ENCODE data around the gene PIK3C2G. TPM values are rescaled to one million over a fixed set of nuclear protein-coding genes. Genes with fewer than 3 reads are reported as not detected.

The PIK3C2G gene
- total and polyA plus RNA-seq, 4 donors: 4.9 to 40.1 (median 19.4) TPM

DNA sequence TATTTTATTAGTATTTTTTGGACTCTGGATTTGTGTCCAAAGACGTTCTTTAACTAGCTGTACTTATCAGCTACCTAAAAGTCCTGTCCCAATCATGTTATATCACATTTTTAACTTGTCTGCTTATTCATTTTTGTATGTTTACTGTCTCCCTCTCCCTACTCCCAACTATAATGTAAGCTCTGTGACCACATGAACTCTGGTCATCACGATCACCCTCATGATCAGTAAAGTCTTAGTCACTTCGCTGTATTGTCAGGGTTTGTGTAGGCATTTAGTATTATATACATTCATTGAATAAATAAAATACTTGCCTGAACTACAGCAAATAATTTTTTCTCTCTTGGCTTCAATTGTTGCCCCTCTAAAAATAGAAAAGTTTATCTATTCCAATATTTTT, 211.0 kb downstream of the PIK3C2G start:
- Histone ChIP-seq H3K27ac (ENCODE audit: low read depth in 1 of 2, low read length in 2 of 2) (no peak overlapping the region), H3K4me3 (ENCODE audit: low read depth in 1 of 3, low read length in 3 of 3) (no peak overlapping the region), H3K4me1 (ENCODE audit: control insufficient read depth in 4 of 4, insufficient read depth in 4 of 4, low read length in 3 of 4) (no peaks in the 10 kb centered on the region), H3K36me3 (ENCODE audit: control insufficient read depth in 4 of 4, insufficient read depth in 3 of 4, low read depth in 1 of 4, low read length in 3 of 4) (no peaks in the 10 kb centered on the region), H3K9me3 (ENCODE audit: control insufficient read depth in 4 of 4, low read length in 3 of 4) (no peaks in the 10 kb centered on the region), H3K9ac (ENCODE audit: low read depth in 1 of 2, low read length in 2 of 2) (no peak overlapping the region), H3K27me3 (ENCODE audit: control insufficient read depth in 4 of 4, insufficient read depth in 4 of 4, low read length in 3 of 4) (no peaks in the 10 kb centered on the region)
- WGBS: 88% methylated on average over 3 of the region's 3 CpGs
- TF ChIP-seq SP1 (IDR thresholded peaks at IDR 0.05) (no peak), FOXA1 (IDR thresholded peaks at IDR 0.05) (no peak), YY1 (IDR thresholded peaks at IDR 0.05) (no peak), HNF4G (IDR thresholded peaks at IDR 0.05) (no peak), FOXA2 (IDR thresholded peaks at IDR 0.05) (no peak), TAF1 (conservative IDR thresholded peaks at IDR 0.05) (no peak), NR2F2 (IDR thresholded peaks at IDR 0.05) (no peak), RAD21 (IDR thresholded peaks at IDR 0.05) (no peak), HNF4A (conservative IDR thresholded peaks at IDR 0.05) (no peak)
- TF ChIP-seq, protein P1, sequence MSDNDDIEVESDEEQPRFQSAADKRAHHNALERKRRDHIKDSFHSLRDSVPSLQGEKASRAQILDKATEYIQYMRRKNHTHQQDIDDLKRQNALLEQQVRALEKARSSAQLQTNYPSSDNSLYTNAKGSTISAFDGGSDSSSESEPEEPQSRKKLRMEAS (IDR thresholded peaks at IDR 0.05): no peak
- TF ChIP-seq, protein P2, sequence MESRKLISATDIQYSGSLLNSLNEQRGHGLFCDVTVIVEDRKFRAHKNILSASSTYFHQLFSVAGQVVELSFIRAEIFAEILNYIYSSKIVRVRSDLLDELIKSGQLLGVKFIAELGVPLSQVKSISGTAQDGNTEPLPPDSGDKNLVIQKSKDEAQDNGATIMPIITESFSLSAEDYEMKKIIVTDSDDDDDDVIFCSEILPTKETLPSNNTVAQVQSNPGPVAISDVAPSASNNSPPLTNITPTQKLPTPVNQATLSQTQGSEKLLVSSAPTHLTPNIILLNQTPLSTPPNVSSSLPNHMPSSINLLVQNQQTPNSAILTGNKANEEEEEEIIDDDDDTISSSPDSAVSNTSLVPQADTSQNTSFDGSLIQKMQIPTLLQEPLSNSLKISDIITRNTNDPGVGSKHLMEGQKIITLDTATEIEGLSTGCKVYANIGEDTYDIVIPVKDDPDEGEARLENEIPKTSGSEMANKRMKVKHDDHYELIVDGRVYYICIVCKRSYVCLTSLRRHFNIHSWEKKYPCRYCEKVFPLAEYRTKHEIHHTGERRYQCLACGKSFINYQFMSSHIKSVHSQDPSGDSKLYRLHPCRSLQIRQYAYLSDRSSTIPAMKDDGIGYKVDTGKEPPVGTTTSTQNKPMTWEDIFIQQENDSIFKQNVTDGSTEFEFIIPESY (IDR thresholded peaks at IDR 0.05): no peak
- TF ChIP-seq, protein P3, sequence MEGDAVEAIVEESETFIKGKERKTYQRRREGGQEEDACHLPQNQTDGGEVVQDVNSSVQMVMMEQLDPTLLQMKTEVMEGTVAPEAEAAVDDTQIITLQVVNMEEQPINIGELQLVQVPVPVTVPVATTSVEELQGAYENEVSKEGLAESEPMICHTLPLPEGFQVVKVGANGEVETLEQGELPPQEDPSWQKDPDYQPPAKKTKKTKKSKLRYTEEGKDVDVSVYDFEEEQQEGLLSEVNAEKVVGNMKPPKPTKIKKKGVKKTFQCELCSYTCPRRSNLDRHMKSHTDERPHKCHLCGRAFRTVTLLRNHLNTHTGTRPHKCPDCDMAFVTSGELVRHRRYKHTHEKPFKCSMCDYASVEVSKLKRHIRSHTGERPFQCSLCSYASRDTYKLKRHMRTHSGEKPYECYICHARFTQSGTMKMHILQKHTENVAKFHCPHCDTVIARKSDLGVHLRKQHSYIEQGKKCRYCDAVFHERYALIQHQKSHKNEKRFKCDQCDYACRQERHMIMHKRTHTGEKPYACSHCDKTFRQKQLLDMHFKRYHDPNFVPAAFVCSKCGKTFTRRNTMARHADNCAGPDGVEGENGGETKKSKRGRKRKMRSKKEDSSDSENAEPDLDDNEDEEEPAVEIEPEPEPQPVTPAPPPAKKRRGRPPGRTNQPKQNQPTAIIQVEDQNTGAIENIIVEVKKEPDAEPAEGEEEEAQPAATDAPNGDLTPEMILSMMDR (IDR thresholded peaks at IDR 0.05; ENCODE audit: low read depth, low read length, missing input control): no peak
- TF ChIP-seq, protein P4, sequence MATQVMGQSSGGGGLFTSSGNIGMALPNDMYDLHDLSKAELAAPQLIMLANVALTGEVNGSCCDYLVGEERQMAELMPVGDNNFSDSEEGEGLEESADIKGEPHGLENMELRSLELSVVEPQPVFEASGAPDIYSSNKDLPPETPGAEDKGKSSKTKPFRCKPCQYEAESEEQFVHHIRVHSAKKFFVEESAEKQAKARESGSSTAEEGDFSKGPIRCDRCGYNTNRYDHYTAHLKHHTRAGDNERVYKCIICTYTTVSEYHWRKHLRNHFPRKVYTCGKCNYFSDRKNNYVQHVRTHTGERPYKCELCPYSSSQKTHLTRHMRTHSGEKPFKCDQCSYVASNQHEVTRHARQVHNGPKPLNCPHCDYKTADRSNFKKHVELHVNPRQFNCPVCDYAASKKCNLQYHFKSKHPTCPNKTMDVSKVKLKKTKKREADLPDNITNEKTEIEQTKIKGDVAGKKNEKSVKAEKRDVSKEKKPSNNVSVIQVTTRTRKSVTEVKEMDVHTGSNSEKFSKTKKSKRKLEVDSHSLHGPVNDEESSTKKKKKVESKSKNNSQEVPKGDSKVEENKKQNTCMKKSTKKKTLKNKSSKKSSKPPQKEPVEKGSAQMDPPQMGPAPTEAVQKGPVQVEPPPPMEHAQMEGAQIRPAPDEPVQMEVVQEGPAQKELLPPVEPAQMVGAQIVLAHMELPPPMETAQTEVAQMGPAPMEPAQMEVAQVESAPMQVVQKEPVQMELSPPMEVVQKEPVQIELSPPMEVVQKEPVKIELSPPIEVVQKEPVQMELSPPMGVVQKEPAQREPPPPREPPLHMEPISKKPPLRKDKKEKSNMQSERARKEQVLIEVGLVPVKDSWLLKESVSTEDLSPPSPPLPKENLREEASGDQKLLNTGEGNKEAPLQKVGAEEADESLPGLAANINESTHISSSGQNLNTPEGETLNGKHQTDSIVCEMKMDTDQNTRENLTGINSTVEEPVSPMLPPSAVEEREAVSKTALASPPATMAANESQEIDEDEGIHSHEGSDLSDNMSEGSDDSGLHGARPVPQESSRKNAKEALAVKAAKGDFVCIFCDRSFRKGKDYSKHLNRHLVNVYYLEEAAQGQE (IDR thresholded peaks at IDR 0.05): no peak
- DNase-seq (ENCODE audit: low spot score): no peak

DNA sequence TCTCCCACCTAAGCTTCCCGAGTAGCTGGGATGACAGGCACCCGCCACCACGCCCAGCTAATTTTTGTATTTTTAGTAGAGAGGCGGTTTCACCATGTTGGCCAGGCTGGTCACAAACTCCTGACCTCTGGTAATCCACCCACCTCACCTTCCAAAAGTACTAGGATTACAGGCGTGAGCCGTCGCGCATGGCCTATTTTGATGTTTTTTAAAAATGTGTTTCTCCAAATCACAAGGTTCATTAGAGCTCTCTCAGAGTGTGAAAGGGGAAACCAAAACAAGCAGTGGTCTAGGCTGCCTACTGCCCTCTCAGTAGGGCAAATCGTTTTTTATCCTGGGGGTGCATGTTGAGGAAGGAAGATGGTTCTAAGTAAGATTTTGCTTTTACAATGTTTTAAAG, 211.5 kb downstream of the PIK3C2G start:
- Histone ChIP-seq H3K36me3 (ENCODE audit: control insufficient read depth in 4 of 4, insufficient read depth in 3 of 4, low read depth in 1 of 4, low read length in 3 of 4) (no peaks in the 10 kb centered on the region), H3K4me1 (ENCODE audit: control insufficient read depth in 4 of 4, insufficient read depth in 4 of 4, low read length in 3 of 4) (no peaks in the 10 kb centered on the region), H3K27me3 (ENCODE audit: control insufficient read depth in 4 of 4, insufficient read depth in 4 of 4, low read length in 3 of 4) (no peaks in the 10 kb centered on the region), H3K4me3 (ENCODE audit: low read depth in 1 of 3, low read length in 3 of 3) (no peak overlapping the region), H3K27ac (ENCODE audit: low read depth in 1 of 2, low read length in 2 of 2) (no peak overlapping the region), H3K9ac (ENCODE audit: low read depth in 1 of 2, low read length in 2 of 2) (no peak overlapping the region), H3K9me3 (ENCODE audit: control insufficient read depth in 4 of 4, low read length in 3 of 4) (no peaks in the 10 kb centered on the region)
- 96% methylated on average over 9 of the region's 9 CpGs for WGBS
- TF ChIP-seq EGR1 (IDR thresholded peaks at IDR 0.05; ENCODE audit: low read depth in 2 of 2): no peak
- no peak for TF ChIP-seq YY1 (IDR thresholded peaks at IDR 0.05)
- TF ChIP-seq, protein P2 (IDR thresholded peaks at IDR 0.05): no peak
- TF ChIP-seq, protein P5, sequence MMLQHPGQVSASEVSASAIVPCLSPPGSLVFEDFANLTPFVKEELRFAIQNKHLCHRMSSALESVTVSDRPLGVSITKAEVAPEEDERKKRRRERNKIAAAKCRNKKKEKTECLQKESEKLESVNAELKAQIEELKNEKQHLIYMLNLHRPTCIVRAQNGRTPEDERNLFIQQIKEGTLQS (IDR thresholded peaks at IDR 0.05): no peak
- TF ChIP-seq HNF4G (IDR thresholded peaks at IDR 0.05): no peak
- no peak for TF ChIP-seq GABPA (IDR thresholded peaks at IDR 0.05 in 1 of 2, conservative IDR thresholded peaks at IDR 0.05 in 1 of 2)
- TF ChIP-seq, protein P1 (IDR thresholded peaks at IDR 0.05): no peak
- TF ChIP-seq FOXA1 (IDR thresholded peaks at IDR 0.05): no peak
- no peak for TF ChIP-seq JUND (IDR thresholded peaks at IDR 0.05)
- no peak for TF ChIP-seq RAD21 (IDR thresholded peaks at IDR 0.05)
- TF ChIP-seq, protein P4 (IDR thresholded peaks at IDR 0.05): no peak
- TF ChIP-seq SP1 (IDR thresholded peaks at IDR 0.05): no peak
- DNase-seq (ENCODE audit: low spot score): no peak
